ENCODE data around the gene SH3RF3.

SH3RF3 gene

DNA sequence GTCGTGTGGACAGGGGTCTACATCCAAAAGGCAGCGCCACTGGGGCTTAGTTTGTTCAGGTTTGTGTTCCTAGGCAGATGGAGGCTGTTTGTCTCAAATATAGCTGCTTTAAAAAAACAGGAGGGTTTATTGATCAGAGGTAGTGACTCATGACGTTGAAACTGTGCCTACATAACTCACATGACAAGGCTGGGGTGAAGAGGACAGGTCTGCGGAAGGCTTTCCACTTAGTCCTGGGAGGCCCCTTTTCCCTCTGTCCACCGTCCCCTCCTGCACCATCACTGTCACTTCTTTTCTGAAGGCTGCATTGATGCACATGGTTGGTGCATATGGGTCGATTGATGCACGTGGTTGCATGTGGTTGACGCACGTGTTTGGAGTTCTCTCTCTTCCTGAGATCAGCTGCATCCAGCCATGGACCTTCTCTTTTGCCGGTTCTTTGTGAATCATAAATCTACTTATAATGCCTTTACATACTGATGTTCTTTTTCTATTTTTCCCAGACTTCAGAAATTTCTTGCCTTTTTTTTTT is 10.9 kb downstream of the SH3RF3 start:
- no peak for DNase-seq (ENCODE audit: low spot score)

DNA sequence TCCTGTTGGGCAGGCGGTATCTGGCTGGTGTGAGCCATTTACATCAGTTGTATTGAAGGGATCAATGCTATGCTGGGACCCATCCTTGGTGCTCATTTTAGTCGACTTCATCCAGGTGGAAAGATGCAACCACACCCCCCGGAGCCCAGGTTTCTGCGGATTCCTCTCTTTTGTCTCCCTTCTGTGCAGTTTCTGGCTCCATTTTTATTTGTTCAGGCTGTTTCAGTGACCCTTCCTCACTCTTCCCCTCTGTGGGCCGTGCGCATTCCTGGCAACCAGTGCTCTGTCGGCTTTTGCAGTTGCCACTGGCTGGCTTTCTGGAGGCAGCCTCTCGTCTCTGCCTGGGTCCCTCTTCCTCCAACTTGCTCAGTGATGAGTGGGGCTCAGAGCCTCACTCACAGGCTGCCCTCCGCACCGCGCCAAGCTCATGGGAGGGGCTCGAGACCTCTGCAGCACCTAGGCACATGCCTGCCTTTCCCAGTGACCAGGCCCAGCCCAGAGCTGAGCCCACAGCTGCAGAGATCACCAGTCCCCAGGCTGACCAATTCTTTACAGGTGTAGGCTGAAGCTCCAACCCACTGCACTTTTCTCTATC is 12.1 kb downstream of the SH3RF3 start:
- DNase-seq (ENCODE audit: low spot score) = no peak

DNA sequence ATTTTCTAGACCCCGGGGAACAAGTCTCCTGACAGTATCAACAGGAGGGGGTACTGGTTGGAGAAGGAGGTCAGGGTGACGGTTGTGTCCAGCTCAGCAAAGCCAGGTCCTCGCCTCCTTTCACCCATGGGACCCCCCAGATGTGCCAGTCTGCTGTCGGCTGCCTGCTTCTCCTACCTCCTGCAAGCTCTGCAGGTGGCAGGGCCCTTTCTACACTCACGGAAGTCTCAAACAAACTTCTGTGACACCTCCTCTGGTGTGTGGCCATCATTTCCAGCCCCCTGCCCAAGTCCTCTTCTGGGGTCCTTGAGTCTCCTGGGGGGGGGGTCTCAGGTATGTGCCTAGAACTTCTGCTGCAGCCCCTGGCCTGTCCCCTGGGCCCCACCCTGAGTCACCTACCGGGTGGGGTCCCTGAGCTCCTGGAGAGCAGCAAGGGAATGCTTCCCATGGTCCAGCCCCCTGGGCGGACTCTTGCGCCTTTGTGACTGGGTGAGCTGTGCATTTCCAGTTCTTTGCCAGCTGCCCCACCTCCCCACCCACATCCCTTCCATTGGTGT is 12.8 kb downstream of the SH3RF3 start:
- no peak for DNase-seq (ENCODE audit: low spot score)

DNA sequence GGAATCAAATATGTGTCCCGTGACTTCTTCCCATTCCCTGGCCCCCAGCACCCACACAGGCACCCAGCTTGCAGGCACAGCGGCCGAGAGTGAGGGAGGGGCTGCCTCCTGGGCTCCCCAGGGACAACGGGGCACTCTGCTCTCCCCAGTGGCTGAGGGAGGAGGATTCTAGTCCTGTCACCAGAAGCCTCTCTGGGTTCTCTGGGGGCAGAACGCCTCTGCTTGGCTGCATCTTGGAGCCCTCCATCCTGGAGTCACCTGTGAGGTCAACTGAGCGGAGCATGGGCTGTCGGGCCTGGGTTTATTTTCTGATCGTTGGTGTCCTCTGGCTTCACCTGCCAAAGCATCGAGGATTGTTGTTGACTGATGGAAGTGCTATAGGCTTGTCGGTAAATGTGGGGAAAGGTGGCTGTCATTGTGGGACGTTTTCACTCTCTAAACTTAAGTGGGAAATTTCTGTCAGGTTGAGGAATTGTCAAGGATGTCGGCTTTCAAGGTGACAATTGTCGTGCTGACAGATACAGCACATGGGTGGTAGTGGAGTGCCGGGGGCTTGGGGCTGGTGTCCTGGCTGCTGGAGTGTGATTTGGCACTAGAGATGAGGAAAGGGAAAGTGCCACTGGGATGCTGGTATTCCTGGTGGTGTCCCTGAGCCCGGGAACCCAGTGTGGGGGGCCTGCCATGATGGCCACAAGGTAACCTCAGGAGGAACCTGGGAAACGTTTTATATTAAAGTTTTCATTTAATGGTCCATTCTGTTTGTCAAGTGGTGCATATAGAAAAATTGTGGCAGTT is 13.6 kb downstream of the SH3RF3 start:
- no peak for DNase-seq (ENCODE audit: low spot score)

DNA sequence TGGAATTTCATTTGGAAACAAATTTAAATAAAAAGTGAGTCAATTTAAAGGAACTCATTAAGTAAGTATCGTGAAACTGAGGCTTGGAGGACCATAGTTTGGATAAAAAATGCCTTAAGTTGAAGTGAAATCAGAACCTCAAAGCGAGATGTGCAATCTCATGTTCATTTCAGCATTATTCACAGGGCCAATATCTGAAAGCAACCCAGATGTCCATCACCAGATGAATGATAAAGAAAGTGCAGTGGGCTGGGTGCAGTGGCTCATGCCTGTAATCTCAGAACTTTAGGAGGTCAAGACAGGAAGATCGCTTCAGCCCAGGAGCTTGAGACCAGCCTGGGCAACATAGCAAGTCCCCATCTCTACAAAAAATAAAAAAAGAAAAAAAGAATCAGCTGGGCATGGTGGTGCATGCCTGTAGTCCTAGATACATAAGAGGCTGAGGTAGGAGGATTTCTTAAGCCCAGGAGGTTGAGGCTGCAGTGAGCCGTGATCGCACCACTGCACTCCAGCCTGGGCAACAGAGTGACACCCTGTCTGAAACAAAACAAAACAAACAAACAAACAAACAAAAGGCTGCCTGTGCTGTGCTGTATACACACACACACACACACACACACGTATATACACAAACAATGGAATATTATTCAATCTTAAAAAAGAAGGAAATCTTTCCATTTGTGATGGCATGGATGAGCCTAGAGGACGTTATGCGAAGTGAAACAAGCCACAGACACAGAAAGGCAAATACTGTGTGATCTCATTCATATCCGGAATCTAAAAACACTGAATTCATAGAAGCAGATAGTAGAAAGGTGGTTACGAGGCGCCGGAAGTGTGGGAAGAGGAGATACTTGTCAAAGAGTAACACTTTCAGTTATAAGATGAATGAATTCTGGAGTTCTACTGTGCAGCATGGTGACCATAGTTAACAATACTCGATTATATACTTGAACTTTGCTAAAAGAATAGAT is 14.5 kb downstream of the SH3RF3 start:
- peak; percentile 63 for DNase-seq (ENCODE audit: low spot score)

DNA sequence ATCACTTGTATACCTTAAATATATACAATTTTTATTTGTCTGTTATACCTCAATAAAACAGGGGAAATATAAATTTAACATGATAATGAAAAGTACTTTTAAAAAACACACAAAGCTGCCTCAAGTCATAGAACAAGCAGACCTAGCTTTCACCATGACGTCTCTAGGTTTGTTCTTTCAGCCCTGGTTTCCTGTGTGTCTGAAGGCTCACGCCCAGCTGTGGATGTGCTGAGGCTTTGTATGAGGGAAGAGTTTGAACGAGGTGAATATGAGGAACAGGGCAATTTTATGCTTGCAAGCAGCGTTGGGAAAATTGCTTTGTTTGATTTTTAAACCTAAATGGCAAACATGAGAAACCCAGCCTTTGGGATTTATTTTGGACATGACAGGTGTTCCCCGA is 15.3 kb downstream of the SH3RF3 start:
- peak; percentile 38 for DNase-seq (ENCODE audit: low spot score)

DNA sequence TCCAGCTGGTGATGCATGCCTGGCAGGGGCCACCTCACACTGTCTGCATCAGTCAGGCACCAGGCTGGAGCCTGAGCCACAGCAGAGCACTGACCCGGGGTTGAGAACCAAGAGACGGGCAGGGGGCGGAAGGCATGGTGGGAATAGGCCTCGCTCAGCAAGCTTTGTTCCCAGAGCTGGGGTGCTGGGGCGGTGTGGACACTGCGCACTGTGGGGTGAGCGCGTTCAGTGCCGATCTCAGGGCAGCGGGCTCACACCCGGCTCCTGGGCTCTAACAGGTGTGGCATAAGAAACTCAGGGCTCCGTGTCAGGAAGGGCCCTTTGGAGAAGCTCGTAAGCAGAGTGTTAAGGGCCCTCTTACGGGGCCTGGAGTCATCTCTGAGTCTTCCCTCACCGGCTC is 15.7 kb downstream of the SH3RF3 start:
- no peak for DNase-seq (ENCODE audit: low spot score)

DNA sequence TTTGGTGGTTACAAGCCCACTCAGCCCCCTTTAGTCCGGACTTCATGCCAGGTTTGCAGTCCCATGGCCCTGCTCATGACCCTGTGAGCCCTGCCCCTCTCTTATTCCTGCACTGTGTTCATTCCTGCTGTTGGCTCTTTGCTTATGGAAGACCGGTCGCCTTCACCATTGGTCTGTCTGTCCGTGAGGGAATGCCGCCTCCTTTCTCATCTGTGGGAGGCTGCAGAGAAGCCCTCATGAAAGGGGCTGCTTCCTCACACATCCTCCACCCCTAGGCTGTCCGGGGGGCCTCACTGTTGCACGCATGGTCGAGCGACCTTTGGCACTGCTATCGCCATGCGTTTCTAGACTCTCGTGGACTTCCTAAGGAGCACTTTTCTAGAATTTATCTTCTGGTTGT is 16.3 kb downstream of the SH3RF3 start:
- no peak for DNase-seq (ENCODE audit: low spot score)

DNA sequence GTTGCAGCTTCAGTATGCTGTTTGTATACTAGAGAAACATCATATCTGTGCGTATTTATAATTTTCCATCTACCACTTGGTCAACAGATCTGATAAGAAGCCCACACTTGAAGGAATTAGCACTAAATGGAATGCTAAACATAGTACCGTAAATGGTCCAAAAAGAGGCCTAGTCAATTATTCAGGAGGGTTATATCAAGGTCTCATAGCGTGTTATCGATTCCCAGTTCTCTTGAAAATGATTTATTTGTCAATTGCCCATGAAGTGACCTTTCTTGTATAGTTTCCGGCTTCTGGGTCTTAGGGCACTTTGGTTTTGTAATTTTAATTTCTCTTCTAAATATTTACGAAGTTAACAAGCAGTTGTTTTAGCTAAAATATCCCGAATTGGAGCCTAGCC is 18.4 kb downstream of the SH3RF3 start:
- no peak for DNase-seq (ENCODE audit: low spot score)

DNA sequence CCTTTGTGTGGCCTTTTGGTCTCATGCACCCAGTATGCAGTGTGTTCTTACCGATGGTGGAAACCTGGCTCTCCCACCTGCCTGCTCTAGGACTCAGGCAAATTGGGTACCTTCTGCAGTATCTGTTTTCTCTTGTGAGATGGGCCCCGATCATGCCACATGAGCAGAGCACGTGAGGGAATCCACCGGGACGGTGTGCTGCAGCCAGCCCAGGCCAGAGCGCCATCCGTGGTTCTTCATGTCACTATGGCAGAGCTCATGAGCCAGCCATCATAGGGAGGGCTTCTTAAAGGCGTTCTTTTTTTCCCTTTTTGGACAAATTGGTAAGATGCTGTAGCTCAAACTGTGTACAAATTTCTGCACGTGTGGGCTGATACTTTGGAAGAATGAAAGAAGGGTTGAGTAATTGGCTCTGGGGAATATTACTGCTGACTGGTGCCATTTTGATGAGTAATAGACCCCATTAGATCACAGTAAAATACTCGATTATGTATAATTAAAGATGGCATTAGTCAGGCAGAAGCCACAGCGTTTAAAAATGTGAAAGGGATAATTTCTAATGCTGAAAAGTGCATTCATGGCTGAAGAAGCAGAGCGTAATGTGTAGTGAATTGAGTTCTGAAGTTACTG is 19.2 kb downstream of the SH3RF3 start:
- no peak for DNase-seq (ENCODE audit: low spot score)

DNA sequence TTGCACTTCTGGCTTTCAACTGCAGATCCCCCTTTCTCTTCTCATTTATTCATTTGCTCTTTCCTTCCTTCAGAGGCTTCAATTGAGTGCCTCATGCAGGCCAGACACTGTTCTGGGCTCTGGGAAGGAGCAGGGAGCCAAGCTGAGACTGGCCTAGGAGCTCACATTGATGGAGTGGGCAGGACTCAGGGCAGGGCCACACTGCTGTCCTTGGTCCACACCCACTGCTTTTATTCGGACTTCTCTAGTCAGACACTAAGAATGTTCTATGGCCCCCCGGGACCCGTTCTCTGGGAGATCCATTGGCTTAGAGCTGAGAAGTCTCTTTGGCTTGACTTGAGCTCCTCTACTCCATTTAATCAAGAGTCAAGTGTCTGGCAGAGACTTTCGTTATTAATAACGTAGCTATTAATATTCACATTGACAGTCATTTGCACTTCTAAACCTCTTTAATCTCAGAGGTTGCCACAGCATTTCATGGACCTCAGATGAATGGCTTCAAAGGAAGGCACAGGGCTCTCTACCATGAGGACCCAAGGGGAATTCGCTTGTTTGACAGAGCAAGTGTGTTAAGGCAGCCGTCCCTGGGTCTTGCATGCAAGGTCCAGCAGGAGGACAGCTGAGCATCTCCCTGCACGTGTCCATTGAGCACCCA is 20.1 kb downstream of the SH3RF3 start:
- no peak for DNase-seq (ENCODE audit: low spot score)

DNA sequence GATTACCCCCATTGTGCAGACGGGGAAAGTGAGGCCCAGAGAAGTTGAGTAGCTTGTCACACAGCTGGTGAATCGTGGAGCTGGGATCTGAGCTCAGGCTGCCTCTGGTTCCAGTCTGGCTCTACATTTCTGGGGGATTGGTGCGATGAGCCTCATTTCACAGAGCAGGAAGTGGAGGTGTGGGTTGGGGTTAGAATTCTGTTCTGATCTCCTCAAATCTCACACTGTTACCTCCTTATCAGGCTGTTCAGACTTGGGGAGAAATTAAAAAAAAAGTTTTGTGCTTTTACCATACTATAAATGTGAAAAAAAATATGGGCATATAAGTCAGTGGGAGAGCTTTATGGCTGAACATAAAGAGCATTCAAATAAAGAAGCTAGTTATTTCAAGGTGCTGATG is 21.6 kb downstream of the SH3RF3 start:
- no peak for DNase-seq (ENCODE audit: low spot score)

DNA sequence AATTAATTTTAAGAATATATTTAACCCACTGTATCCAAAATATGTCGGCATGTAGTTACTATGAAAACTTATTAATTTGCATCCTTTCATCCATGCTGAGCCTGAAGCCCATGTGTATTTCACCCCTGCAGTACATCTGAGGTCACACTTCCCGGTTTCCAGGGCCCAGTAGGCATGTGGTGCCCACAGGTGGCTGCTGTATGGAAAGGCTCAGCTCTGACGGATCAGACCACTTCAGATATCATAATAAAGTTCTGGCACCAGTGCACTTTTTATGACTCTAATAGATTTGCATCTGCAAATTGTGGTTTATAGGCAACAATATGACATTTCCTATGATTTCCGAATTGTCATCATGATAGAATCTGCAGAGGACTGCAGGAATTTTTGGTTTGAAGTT is 22.5 kb downstream of the SH3RF3 start:
- DNase-seq (ENCODE audit: low spot score) = no peak

DNA sequence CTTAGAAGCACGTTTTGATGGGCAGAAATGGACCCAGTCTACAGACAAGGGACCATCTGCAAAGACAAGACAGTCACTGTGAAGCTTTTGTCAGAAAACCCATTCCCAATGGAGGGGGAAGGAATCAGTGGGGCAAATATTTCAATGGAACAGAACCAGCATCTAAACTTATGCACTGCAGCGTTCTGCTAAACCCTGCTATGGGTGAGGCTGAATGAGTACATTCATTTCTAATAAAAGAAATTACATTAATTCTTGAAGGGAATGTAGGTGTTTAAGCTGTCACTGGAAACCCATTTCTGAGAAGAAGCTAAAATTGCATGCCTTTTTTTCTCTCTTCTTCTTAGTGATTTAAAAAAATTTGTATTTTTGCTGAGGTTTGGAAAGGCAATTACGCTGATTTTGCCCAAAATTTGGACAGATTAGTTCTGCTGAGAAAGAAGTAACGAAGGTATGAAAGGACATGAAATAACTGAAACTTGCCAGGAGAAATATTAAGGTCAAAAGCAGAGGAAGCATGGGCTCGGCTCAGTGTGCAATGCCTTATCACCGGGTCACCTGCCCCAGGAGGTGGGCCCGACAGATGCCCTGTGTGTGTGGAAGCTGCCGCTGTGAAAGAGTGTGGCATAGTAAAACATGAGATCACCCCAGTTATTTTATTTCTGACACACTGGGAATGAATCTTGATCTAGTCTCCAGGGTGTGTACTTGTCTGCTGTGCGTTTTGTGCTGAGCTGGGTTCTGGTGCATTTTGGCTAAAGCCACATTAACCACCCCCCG is 24.2 kb downstream of the SH3RF3 start:
- no peak for DNase-seq (ENCODE audit: low spot score)

DNA sequence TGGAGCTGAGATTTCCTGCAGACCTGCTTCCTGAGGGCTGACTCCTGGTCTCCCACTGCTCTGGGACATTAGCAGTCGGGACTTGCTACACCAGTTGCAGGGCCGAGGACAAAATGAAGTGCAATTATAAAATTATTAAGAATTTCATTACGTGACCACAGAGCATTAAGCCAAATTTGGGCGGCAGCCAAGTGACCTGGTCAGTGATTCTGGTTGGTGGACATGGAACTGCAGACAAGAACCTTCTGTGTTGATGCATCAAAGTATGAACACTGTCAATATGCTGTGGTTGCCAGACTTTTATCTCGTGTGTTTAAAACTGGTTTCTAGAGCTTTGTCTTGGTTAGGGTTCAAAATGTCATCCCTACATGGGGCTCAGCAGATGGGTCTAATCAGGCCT is 24.8 kb downstream of the SH3RF3 start:
- no peak for DNase-seq (ENCODE audit: low spot score)

DNA sequence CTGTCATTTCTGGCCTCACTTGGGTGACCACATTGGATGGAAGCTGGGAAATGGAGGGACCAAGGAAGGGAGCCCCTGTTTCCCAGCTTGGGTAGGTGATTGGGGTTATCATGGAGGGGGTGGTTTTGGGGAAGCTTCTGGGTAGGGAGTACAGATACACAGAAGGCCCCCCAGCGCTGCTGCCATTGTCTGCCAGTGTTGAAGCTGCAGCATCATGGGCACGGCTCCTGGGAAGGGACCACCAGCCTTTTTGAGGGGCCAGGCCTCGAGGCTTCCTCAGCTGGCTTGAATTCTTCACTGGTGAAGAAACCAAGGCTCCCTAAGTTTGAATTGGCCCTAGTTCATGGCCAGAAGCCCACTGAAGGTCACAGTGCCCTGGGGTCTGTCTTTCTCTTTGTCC is 25.2 kb downstream of the SH3RF3 start:
- DNase-seq (ENCODE audit: low spot score) = no peak

DNA sequence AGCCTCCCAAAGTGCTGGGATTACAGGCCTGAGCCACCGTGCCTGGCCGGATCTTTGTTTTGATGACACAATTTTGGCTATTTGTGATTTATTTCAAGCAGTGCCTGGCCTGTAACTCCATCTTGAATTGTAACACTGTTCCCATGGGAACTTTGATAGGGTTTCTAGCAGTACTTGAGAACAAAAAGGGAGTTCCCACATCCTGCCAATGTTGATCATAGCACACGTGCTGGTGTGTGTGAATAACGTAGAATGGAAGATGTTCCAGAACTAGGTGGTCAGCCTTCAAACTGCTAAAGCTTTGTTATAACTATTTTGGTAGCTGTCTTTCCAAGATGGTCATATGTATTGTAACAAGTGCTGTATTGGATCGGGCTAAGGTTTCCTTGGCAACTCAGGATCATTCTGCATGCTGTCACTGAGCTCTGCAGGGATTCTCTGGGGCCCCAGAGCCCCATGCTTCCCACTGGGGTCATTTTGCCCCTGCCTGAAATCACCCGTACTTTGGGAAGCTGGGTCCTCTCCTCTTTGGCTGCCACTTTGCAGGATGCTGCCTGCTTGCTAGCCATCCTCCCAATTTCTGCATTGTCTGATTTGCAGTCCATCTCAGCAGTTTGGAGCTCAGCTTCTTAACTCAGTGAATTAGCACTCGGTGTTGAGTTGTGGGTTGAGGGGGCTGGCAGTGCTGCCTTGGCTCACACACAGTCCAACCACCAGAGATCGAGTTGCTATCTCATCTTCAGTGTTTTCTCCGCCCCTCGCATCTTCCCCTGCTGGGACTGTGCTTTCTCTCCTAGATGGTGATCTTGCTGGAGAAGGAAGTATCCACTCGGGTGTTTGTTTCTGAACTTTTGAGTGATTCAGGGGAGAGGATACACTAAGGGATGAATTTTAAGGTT is 26.8 kb downstream of the SH3RF3 start:
- no peak for DNase-seq (ENCODE audit: low spot score)

DNA sequence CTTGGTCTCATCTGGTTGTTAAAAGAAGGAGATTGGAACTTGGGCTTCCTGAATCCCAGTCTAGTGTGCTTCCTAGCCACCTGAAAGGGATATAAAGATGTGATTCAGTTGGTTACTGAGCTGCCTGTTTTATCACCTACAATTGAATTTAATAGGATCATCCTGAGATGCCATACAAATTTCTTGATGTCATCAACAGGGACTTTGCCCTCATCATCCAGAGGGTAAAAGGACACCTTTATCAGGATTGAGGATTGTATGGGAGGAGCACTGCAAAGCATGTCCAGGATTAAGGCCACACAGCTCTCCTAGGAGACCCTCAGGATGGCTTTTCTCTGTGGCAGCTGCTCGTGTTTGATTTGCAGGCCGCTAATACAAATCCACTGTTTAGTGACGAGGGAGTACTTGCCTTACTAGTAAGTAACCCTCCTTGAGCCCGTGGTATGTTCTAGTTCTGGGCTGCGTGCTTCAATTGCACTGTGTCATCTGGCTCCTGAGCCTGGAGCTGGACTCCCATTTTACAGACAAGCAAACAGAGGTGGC is 28.6 kb downstream of the SH3RF3 start:
- no peak for DNase-seq (ENCODE audit: low spot score)

DNA sequence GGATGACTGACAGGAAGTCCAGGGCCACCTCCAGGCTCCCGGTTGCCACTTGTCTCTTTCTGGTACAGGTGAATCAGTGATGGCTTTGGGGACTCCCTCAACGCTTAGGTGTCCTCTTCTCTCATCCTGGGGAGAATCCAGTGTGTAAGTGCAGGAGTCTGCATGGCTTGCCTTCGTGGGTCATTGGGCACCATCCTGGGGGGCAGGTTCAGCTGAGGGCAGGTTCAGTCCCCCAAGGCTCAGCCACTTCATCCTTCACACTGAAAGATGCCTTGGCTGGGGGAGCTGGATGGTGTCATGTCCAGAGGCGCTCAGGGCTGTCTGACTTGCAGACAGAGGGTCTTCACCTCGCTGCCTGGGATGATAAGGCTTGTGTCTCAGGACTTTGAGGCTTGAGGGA is 29.2 kb downstream of the SH3RF3 start:
- DNase-seq (ENCODE audit: low spot score) = no peak
